Esophagus squamous epithelium (tissue), 4 donors: ENCODE data around the gene RPUSD3.

Experiments used
- POLR2A ChIP-seq, 4 donors: fragments of 450-650 bp; IDR thresholded peaks; one replicate each; pipeline ENCODE4 v1.6.1; 2017; ENCODE audit warnings: antibody characterized with exemption in 4 of 4, mild to moderate bottlenecking in 4 of 4, moderate library complexity in 3 of 4
- TF ChIP-seq, protein P1 (sequence below), 6 experiments: fragments of 450-650 bp in 4 of 6; fragments of 200-600 bp in 2 of 6; sonication (generic) in 2 of 6; IDR thresholded peaks; one replicate each; pipeline ENCODE4 v1.5.1; 2016 to 2019; ENCODE audit warnings: antibody characterized with exemption in 6 of 6, mild to moderate bottlenecking in 4 of 6, moderate library complexity in 4 of 6

DNA sequence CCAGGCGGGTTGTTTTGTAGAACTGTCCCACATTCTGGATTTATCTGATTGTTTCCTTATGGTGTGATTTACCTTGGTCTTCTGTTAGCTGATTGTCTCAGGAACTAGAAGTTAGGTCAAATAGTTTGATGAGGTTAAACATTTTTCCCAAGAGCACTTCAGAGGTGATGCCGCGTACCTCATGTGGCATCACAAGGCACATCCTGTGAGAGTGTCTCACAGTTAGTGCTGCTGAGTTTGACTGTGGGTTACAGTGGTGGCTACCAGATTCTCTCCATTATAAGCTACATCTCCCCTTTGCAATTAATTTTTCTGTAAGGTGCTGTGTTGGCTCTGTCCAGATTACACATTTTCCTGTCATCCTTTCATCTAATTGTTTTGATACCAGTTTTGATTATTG is 12.6 kb downstream of the RPUSD3 start:
- TF ChIP-seq, protein P1, sequence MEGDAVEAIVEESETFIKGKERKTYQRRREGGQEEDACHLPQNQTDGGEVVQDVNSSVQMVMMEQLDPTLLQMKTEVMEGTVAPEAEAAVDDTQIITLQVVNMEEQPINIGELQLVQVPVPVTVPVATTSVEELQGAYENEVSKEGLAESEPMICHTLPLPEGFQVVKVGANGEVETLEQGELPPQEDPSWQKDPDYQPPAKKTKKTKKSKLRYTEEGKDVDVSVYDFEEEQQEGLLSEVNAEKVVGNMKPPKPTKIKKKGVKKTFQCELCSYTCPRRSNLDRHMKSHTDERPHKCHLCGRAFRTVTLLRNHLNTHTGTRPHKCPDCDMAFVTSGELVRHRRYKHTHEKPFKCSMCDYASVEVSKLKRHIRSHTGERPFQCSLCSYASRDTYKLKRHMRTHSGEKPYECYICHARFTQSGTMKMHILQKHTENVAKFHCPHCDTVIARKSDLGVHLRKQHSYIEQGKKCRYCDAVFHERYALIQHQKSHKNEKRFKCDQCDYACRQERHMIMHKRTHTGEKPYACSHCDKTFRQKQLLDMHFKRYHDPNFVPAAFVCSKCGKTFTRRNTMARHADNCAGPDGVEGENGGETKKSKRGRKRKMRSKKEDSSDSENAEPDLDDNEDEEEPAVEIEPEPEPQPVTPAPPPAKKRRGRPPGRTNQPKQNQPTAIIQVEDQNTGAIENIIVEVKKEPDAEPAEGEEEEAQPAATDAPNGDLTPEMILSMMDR (IDR thresholded peaks at IDR 0.05) = no peak
- no peak for TF ChIP-seq POLR2A (IDR thresholded peaks at IDR 0.05)
